Skeletal muscle satellite cell (primary cell): ENCODE data around the gene HCN4. TPM values are rescaled to one million over a fixed set of nuclear protein-coding genes. Genes with fewer than 3 reads are reported as not detected.
"Not testable (repeated sequence)": the region's sequence is repeated elsewhere in the genome, so short reads cannot be mapped to it uniquely, and the experiment has no call there.

Experiments
- H3K27me3 ChIP-seq: 2 replicates; pipeline ENCODE4 v1.7.0; 2013; ENCODE audit warnings: low read length; ENCODE audit not compliant: control insufficient read depth, insufficient read depth
- H3K36me3 ChIP-seq: 2 replicates; pipeline ENCODE4 v1.7.0; 2013; ENCODE audit warnings: mild to moderate bottlenecking, control low read depth, low read length; ENCODE audit not compliant: insufficient read depth
- H3K4me1 ChIP-seq: 2 replicates; pipeline ENCODE4 v1.7.0; 2013; ENCODE audit warnings: low read length; ENCODE audit not compliant: control insufficient read depth, insufficient read depth
- H3K4me2 ChIP-seq: 2 replicates; pipeline ENCODE4 v1.7.0; 2013; ENCODE audit warnings: mild to moderate bottlenecking, low read length
- H3K4me3 ChIP-seq: 2 replicates; pipeline ENCODE4 v1.7.0; 2013; ENCODE audit warnings: low read length
- H3K9ac ChIP-seq: 2 replicates; pipeline ENCODE4 v1.7.0; 2013; ENCODE audit warnings: mild to moderate bottlenecking, low read depth, low read length, moderate library complexity
- H3K9me3 ChIP-seq: replicated peaks from 2 replicates; pipeline ENCODE4 v1.7.0; 2013; ENCODE audit warnings: mild to moderate bottlenecking, control low read depth, low read length
- total RNA-seq: library from RNA; depleted of rRNA; stranded (reverse); fragments of >200 nt; gene quantifications from 2 replicates; pipeline ENCODE4 v1.2.3, GENCODE V29; 2012; rRNA removed

The HCN4 gene
- total RNA-seq, result not detected in 2 replicates

DNA sequence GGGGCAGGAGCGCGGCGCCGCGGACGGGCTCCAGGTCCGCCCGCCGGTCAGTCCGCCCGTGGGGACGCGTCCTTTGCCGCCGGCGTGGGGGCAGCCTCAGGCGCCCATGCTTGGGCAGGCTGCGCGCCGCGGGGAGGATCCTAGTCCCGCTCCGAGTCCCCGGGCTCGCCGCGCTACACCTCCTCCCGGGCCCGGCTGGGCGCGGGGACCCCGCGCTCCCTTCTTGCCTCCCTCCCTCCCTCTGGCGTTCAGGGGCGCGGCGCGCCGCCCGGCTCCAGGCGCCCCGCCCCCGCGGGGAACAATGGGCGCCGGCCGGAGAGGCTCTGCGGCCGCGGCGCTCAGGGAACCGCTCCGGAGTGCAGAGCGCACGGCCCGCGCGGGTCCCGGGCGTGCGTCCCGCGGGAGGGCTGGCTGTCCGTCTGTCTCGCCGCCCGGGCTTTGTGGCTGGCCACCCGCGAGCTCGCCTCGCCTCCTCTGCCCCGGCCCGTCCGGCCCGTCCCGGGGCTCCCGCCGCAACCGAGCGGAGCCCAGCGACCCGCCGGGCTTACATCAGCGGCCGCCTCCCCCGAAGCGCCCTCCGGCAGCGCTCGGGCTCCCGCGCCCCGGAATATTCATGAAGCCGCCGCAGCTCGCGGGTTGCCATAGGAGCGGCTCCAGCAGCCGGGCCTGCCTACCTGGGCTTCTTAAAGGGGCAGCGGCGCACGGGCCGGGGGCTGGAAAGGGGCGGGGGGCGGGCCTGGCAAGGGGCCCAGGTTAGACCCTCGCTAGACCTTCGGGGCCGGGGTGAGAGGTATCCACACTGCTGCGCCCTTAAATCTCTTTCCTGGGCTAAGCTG lies at the start of gene HCN4:
HCN4 (minus strand) TSS at position 658 of the 836 bp plus-strand sequence. CDS start 688 bp downstream, outside the sequence.
- peaks cover 81% of the 10 kb centered on the region for H3K27me3 ChIP-seq

DNA sequence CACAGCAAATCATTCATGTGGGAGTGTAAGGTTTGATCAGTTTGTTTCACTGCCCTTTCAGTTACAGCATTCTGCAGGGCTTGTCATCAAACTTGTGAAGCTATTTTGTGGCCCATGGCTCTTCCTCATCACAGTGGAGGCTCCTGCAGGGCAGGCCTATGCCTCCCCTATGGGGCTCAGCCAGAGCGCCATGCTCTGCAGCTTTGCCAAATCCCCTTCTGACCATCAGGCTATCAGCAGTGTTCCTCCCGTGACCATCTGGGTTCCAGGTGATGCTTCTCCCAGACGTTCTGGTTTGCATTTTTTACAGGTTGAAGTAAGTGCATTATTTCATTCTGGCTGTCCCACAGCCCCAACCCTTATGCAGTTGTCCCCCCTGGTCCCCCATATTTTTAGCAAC lies 46.1 kb upstream of the HCN4 start:
- Histone ChIP-seq H3K4me3 (no peak overlapping the region), H3K27me3 (peaks cover 10% of the 10 kb centered on the region), H3K4me1 (no peaks in the 10 kb centered on the region), H3K4me2 (no peak overlapping the region), H3K36me3 (no peaks in the 10 kb centered on the region), H3K9me3 (no peaks in the 10 kb centered on the region), H3K9ac (no peak overlapping the region)

More for the DNA sequence above, at the start of gene HCN4:
- Histone ChIP-seq H3K4me3 (peak within 1 kb of the TSS; percentile 34), H3K9me3 (no peaks in the 10 kb centered on the region), H3K4me1 (no peaks in the 10 kb centered on the region), H3K9ac (no peak within 1 kb of the TSS), H3K4me2 (peak within 1 kb of the TSS; percentile 56), H3K36me3 (no peaks in the 10 kb centered on the region)

DNA sequence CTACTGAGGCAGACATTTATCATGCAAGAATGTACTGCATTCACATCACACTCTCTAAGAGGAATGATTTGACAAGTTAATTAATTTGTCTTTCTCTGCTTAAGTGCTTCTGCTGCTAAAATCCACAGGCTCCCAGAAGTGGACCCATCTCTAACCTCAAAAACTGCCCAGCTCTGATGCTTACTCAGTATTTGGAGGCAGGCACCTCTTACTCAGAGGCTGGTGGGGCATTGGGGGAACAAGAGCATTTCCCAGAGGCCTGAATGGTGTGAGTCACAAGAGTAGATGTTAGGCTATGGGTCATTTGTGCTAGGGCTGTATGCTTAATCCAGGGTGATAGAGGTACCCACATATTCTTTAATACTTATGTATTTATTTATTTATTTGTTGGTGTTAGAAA lies 34.4 kb upstream of the HCN4 start:
- peaks cover 12% of the 10 kb centered on the region for H3K27me3 ChIP-seq
- no peak overlapping the region for H3K4me3 ChIP-seq
- H3K9ac ChIP-seq, result no peak overlapping the region
- H3K4me2 ChIP-seq, result no peak overlapping the region
- H3K36me3 ChIP-seq, result no peaks in the 10 kb centered on the region
- H3K9me3 ChIP-seq, result no peaks in the 10 kb centered on the region
- no peaks in the 10 kb centered on the region for H3K4me1 ChIP-seq

DNA sequence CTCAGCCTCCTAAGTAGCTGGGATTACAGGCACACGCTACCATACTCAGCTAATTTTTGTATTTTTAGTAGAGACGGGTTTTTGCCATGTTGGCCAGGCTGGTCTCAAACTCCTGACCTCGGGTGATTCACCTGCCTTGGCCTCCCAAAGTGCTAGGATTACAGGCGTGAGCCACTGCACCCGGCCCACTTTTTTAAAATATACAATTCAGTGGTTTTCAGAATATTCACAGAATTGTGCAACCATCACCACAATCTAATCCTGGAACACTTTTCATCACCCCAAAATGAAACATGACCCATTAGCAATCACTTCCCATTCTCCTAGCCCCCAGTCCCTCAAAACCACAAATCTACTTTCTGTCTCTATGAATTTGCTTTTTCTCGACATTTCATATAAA lies 31.5 kb upstream of the HCN4 start:
- not testable (repeated sequence) for H3K36me3 ChIP-seq, H3K4me3 ChIP-seq, H3K4me1 ChIP-seq, H3K9me3 ChIP-seq, H3K9ac ChIP-seq, H3K4me2 ChIP-seq
- H3K27me3 ChIP-seq, result peaks cover 17% of the 10 kb centered on the region

DNA sequence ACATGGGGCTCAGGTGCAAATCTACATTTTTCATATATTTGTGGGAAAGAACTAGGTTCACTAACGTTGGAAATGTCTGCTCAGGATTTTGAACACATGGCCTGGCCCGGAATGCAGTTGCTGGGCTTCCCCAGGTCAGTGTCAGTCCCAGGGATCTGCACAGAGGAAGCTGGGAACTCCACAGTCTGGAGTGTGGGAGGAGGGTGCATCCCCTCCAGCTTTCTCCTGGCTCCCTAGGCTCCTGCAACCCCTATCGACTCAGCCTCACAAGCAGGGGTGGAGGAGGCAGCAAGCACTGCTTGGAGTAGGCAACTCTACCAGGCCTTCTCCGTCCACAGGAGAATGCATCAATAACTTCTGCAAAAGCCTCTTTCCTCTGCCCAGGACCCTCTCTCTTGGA lies 30.1 kb upstream of the HCN4 start:
- Histone ChIP-seq H3K27me3 (peaks cover 27% of the 10 kb centered on the region), H3K4me3 (no peak overlapping the region), H3K9me3 (no peaks in the 10 kb centered on the region), H3K9ac (no peak overlapping the region), H3K36me3 (no peaks in the 10 kb centered on the region), H3K4me1 (no peaks in the 10 kb centered on the region), H3K4me2 (no peak overlapping the region)

DNA sequence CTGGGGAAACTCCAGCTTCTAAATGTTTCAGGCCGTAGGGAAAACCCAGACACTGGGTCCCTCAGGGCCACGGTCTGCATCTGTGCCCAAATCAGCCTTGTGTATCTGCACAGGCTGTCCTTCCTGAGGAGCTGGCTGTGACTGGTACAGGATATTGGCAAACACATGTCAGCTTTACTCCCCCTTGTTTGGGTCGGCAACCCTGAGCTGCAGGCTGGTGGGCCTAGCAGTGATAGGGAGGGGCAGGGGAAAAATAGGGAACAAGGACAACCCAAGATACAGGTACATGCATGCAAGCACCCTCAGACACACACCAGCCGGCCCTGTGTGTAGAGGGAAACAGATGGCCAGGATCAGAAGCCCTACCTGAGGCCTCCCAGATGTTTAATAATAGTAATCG lies 28.7 kb upstream of the HCN4 start:
- no peaks in the 10 kb centered on the region for H3K4me1 ChIP-seq
- no peak overlapping the region for H3K4me3 ChIP-seq
- no peaks in the 10 kb centered on the region for H3K36me3 ChIP-seq
- H3K4me2 ChIP-seq, result no peak overlapping the region
- H3K27me3 ChIP-seq, result peaks cover 34% of the 10 kb centered on the region
- H3K9me3 ChIP-seq, result no peaks in the 10 kb centered on the region
- no peak overlapping the region for H3K9ac ChIP-seq

DNA sequence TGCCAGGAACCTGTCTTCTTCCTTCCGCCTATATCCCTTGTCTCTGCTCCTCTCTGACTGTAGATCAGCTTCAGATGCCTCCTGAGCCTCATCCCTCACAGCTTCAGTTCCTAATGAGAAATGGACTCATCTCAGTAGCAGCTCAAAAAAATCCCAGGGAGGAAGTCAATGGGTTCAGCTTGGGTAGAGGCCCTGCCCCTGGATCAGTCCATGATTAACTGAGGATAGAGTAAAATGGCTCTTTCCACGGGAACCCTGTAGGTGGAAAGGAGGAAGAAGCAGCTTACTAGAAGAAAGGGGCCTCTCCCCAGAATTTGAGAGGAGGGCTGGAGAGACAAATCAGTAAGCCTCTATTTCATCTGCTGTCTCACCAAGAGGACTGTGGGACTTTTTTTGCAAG lies 26.9 kb upstream of the HCN4 start:
- H3K4me3 ChIP-seq, result no peak overlapping the region
- H3K36me3 ChIP-seq, result no peaks in the 10 kb centered on the region
- H3K9ac ChIP-seq, result no peak overlapping the region
- H3K4me1 ChIP-seq, result no peaks in the 10 kb centered on the region
- no peaks in the 10 kb centered on the region for H3K9me3 ChIP-seq
- no peak overlapping the region for H3K4me2 ChIP-seq
- H3K27me3 ChIP-seq, result peaks cover 39% of the 10 kb centered on the region

DNA sequence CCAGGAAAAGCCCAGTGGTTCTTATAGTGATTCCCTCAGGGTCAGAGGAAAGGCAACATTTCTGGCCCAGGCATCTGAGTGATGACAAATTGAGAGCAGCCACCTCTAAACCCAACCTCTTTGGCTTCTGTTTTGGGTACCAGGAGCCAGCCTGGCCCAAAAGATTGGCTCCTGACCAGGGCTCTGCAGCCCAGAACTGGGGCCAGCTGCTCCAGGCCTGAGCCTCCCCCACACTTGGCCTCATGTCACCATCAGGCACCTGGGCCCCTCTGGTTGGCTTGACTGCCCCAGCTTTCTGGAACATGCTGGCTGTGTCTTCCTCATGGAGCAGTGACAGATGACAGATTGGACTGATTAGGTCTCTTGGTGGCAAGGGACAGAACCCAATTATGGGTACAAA lies 26.0 kb upstream of the HCN4 start:
- Histone ChIP-seq H3K36me3 (no peaks in the 10 kb centered on the region), H3K27me3 (peaks cover 38% of the 10 kb centered on the region), H3K4me1 (no peaks in the 10 kb centered on the region), H3K4me2 (no peak overlapping the region), H3K9me3 (no peaks in the 10 kb centered on the region), H3K4me3 (no peak overlapping the region), H3K9ac (no peak overlapping the region)

DNA sequence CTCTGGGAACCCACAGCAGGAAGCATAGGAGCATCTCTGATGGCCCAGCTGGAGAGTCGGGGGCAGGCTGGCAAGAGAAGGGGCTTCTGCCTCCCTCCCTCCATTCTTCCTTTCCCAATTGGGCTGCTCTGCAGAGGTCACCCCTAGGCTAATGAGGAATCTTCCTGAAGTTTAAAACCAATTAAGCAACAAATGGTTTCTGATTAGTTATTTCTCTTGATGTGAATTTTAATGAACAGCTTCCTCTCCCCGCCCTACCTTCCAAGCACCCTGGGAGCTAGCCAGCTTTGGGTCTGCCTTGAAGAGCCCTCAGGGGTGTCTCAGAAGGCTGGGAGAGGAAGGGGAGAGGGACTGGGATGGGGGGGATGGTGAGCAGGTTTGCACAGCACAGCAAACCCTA lies 24.6 kb upstream of the HCN4 start:
- peaks cover 27% of the 10 kb centered on the region for H3K27me3 ChIP-seq
- H3K4me1 ChIP-seq, result no peaks in the 10 kb centered on the region
- no peak overlapping the region for H3K9ac ChIP-seq
- H3K4me3 ChIP-seq, result no peak overlapping the region
- H3K36me3 ChIP-seq, result no peaks in the 10 kb centered on the region
- no peaks in the 10 kb centered on the region for H3K9me3 ChIP-seq
- no peak overlapping the region for H3K4me2 ChIP-seq

DNA sequence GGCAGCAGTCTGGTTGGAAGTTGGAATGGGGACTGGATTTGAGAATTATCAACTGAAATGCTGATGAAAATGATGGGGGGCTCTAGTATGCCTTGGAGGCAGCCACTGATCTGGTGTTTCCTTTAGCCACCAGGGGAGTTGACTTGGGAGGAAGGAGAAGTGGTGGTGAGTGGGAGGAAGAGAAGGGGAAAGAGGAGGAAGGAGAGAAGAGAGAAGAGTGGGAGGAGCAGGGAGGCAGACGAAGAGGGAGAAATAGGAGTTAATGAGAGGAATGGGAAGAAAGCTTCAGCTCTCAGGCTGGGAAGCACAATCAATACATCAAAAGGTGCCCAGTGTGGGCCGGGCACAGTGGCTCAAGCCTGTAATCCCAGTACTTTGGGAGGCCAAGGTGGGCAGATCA lies 23.3 kb upstream of the HCN4 start:
- H3K36me3 ChIP-seq, result no peaks in the 10 kb centered on the region
- H3K9me3 ChIP-seq, result no peaks in the 10 kb centered on the region
- H3K27me3 ChIP-seq, result peaks cover 30% of the 10 kb centered on the region
- H3K4me1 ChIP-seq, result no peaks in the 10 kb centered on the region
- no peak overlapping the region for H3K4me3 ChIP-seq
- no peak overlapping the region for H3K4me2 ChIP-seq
- H3K9ac ChIP-seq, result no peak overlapping the region

DNA sequence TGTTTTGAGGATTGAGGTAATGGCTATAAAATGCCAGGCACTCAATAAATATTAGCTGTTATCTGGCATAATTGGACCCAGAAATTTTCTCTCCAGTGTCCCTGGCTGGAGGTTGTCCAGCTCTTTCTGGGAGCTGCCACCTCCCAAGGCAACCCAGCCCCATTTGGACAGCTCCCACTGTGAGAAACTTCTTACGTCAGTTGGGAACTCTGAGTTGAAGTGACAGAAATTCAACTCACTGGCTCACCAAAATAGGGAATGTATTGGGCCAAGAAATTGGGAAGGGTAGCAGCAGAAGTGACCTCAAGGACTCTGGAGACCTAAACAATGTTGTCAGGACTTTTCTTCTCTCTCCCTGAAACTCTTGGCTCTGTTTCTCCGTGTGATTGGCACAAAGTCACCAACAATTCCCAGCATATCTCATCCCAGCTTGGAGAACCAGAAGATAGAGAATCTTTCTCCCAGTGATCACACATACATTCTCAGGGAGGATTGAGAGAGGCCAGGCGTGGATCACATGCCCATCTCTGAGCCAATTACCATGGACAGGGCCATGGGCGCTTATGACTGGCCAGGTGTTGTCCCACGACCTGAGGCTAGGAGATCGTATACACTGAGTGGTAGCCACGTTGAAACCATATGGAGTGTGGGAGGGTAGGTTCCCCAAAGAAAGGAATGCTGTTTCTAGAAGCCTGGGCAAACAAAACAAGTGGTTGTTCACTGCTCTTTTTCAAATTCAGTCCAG lies 22.5 kb upstream of the HCN4 start:
- H3K4me1 ChIP-seq, result no peaks in the 10 kb centered on the region
- peaks cover 33% of the 10 kb centered on the region for H3K27me3 ChIP-seq
- no peak overlapping the region for H3K4me3 ChIP-seq
- H3K9ac ChIP-seq, result no peak overlapping the region
- no peak overlapping the region for H3K4me2 ChIP-seq
- H3K36me3 ChIP-seq, result no peaks in the 10 kb centered on the region
- no peaks in the 10 kb centered on the region for H3K9me3 ChIP-seq
